GM19099 (cell line): ENCODE measurements around the gene IFNAR1.

Source experiments
- POLR2A ChIP-seq: IDR thresholded peaks from 3 replicates; pipeline ENCODE4 v1.6.1; 2011; ENCODE audit warnings: low read depth; ENCODE audit not compliant: insufficient read length; ENCODE audit errors: extremely low read depth

The IFNAR1 gene

GRCh38 chr21:33377221-33377920 is 52.6 kb downstream of the IFNAR1 start:
- no peak for TF ChIP-seq POLR2A

GRCh38 chr21:33378081-33378480 is 53.3 kb downstream of the IFNAR1 start:
- TF ChIP-seq POLR2A, result no peak

DNA sequence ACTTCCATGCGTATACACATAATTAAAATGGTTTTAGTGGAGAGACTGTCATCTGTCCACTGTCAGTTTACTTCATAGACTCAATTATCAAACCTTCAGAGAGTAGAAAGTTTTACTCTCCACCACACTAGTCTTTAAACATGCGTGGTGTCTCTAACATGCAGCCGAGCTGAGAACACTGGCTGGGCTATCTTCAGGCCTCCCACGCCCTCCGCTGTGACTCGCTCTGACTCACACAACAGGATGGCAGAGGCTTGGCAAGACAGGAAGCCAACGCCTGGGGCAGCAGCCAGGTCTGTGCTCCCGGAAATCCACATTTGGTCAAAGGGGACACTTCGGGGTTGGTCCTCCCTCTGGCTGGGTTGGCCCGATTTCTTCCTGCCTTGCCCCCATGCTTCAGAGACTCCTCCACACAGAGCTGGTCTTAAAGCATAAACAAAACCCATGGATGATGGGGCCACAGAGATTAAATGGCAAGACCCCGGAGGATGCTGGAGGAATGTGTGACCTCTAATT is 55.8 kb downstream of the IFNAR1 start:
- TF ChIP-seq POLR2A, result peak; percentile 57

GRCh38 chr21:33383056-33383888 is 58.5 kb downstream of the IFNAR1 start:
- no peak for TF ChIP-seq POLR2A

GRCh38 chr21:33384841-33385331 is 60.1 kb downstream of the IFNAR1 start:
- no peak for TF ChIP-seq POLR2A

DNA sequence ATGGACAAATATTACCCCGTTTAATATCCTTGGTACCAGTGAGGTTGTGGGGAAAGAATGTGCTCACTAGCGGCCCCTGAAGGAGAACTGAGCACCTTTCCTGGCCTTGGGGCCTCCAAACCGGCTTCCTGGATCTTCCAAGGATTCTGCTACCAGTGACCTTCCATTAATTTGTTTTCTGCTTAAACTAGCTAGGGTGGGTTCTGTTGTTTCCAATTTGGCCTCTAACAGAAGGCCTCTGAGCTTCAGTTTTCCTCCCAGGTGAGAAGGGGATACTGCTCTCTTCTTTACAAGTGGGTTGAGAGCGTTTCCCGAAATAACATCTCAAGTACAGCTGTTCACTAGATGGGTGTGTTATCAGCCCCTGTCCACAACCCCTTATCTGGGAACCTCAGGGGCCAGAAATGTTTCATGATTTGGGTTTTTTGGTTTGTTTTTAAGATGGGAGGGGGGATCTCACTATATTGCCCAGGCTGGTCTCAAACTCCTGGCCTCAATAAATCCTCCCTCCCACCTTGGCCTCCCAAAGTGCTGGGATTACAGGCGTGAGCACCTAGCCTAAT is 61.5 kb downstream of the IFNAR1 start:
- TF ChIP-seq POLR2A, result no peak

GRCh38 chr21:33387294-33387693 is 62.5 kb downstream of the IFNAR1 start:
- no peak for TF ChIP-seq POLR2A

- no peak for TF ChIP-seq POLR2A
Observed at GRCh38 chr21:33388188-33388587, 63.4 kb downstream of the IFNAR1 start.

- TF ChIP-seq POLR2A, result no peak
Observed at GRCh38 chr21:33390479-33390878, 65.7 kb downstream of the IFNAR1 start.

GRCh38 chr21:33391656-33392055 is 66.9 kb downstream of the IFNAR1 start:
- no peak for TF ChIP-seq POLR2A

- TF ChIP-seq POLR2A, result no peak
Observed at GRCh38 chr21:33392284-33392985, 67.7 kb downstream of the IFNAR1 start.

DNA sequence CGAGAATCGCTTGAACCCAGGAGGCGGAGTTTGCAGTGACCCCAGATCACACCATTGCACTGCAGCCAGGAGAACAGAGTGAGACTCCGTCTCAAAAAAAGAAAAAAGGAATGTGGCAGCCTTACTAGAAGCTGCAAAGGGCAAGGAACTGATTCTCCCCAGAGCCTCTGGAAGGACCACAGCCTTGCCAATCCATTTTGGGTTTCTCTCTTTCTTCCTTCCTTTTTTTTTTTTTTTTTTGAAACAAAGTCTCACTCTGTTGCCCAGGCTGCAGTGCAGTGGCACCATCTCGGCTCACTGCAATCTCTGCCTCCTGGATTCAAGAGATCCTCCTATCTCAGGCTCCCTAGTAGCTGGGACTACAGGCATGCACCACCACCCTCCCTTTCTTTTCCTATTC is 68.6 kb downstream of the IFNAR1 start:
- TF ChIP-seq POLR2A, result no peak

- TF ChIP-seq POLR2A, result no peak
Observed at GRCh38 chr21:33394260-33394659, 69.5 kb downstream of the IFNAR1 start.

DNA sequence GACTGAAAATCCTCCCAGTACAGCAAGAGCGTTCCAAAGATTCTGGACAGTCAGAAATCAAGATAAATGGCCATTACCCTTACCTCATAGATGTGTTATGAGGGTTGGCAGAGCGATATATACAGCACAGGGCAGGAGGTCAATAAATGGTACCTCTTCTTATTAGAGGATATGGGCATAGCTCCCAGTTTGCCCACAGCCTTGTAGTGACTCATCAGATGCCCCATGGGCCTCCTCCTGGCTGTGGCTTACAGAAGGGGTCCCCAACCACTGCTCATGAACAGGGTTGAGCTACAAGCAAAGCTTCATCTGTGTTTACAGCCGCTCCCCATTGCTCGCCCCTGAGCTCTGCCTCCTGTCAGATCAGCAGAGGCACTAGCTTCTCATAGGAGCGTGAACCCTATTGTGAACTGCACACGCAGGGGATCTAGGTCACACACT is 71.1 kb downstream of the IFNAR1 start:
- TF ChIP-seq POLR2A, result no peak

DNA sequence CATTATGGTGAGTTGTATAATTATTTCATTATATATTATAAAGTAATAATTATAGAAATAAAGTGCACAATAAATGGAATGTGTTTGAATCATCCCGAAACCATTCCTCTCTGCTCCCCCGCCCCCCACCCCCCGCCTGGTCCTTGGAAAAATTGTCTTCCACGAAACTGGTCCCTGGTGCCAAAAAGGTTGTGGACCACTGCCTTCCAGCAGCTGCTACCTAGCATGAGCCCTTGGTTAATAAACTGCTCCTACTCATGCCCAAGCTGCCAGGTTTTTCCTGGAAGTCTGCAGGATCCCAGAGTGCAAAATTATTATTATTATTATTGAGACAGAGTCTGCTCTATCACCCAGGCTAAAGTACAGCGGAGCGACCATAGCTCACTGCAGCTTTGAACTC is 71.7 kb downstream of the IFNAR1 start:
- TF ChIP-seq POLR2A, result no peak

DNA sequence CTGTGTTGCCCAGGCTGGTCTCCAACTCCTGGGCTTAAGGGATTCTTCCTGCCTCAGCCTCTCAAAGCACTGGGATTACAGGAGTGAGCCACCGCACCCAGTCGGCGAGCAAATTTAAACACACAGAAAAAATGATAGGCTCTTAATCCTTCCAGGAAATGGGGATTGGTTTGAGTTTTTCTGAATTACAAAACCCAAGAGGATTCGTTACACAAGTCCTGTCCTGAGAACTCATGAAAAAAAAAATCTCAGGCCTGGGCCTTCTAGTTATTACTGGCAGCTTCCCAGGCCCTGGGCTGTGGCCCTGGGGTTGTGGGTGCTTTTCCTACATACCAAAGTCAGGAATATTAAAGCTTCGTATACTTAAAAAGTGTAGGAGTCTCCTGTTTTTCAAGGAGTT is 72.2 kb downstream of the IFNAR1 start:
- TF ChIP-seq POLR2A, result no peak

DNA sequence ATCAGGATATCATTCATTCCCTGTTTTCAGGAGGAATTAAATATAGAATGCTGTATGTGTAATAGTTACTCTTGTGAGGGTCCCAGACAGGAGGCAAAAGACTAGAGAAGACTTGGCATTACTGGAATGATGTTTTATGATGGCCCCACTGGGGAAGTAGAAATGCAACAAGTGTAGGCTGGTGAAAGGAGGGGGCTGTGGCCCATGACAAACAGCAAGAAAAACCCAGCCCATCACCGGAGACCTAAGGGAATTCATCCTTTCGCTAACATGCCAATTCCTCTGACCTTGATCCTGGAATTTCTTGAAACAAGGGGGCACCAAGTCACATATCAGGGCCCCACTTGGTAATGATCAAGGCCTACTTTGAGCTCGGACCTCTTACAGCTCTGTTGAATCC is 72.9 kb downstream of the IFNAR1 start:
- TF ChIP-seq POLR2A, result no peak
